ENCODE data around the gene EFNA3.
A peak's percentile ranks its signal among the peaks of the same experiment; 100 is the strongest.

EFNA3 gene

DNA sequence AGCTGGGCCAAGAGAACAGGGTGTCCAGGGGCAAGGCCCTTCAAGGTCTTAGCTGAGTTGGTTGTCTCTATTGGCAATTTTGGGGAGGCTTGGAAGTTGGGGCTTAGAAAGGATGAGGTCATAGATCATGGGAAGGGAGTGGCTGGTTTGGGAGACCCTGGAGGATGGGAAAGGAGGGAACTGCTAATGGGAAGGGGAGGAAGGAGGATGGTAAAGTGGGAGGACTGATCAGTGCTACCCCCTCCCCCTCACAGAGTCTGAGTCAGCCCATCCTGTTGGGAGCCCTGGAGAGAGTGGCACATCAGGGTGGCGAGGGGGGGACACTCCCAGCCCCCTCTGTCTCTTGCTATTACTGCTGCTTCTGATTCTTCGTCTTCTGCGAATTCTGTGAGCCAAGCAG, 10.0 kb upstream of the EFNA3 start:
- DNase-seq (ENCODE audit: low read depth), result no peak

DNA sequence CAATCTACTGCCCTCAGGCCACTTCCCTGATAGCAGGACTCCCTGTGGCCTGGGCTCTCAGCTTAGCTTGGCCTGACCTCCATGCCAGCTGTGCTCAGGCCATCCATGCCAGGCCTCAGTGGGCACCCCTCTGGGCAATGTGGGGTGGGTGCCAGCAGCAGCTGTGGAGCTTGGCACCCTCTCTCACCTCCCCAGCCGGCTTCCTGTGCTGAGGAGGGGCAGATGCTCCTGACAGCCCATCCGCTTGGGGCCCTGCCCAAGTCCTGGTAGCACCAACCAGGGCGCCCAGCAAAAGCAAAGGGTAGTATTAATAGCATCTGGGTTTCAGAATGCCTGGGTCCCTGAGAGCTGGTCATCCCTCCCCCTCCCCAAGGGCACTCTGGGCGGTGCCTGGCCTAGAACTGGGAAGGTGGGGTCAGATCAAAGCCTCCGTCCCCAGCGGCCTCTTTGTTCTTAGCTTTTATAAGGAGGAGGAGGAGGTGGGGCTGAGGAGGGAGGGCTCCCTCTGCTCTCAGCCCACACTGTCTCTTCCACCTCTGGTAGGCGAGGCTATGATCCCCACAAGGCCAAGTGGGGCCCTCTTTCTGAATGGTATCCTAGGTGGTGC, 9.0 kb upstream of the EFNA3 start:
- no peak for DNase-seq (ENCODE audit: low read depth)

DNA sequence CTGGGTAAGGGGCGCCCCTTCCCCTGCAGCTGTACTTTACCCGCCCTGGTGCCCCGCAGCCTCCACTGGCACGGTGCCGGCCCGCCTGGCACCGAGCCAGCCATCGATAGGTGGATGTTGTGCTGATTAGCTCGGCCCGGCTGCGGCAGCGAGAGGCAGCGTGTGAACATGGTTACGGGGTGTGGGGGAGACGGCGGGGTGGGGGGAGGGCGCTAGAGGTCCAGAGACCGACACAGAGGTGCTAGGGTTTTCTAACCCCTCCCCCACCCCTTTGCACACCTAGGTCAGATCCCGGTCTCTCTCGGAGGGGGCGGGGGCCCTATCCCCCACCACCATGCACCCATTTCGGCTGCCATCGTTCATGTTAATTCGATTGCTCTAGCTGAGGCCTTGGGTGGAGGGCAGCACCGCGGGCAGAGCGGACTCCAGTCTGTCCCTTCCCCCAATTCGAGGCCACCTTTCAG, 8.4 kb upstream of the EFNA3 start:
- DNase-seq (ENCODE audit: low read depth), result no peak

DNA sequence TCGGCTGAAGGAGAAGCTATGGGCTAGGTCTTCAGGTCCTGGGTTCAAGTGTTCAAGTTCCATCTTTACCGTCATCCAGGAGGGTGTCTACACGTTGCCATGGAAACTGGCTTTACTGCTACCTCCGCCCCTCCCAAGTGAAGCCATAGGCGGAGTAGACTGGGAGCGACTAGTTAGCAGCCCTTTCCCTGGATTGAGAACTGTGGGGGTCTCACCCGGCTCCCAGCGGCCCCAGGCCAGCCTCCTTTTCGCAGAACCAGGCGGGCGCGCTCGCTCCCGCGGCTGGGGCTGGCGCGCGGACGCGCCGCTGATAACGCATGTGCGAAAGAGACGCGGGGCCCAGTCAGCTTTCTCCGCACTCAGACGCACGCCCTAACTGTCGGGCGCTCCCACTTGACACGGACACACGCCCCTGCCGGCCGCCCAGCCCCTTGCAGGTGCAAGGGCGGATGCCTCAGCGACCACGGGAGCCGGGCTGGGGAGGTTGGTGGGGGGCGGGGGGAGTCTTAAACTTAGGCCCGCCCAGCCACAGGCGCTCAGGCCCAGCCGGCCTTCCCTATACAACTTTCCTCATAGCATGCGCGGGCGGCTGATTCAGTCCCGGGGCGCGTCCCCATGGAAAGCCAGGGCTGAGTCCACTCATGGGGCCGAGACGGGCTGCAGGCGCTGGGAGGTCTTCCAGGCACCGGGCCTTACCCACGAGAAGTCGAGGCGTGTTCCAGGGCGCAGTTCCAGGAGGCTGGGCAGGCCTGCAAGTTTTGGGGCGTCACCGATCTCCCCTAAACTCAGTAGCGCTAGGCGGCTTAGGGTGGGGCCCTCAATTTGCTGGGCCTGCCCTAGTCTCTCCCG, 7.7 kb upstream of the EFNA3 start:
- peak; percentile 85 for DNase-seq (ENCODE audit: low read depth)

DNA sequence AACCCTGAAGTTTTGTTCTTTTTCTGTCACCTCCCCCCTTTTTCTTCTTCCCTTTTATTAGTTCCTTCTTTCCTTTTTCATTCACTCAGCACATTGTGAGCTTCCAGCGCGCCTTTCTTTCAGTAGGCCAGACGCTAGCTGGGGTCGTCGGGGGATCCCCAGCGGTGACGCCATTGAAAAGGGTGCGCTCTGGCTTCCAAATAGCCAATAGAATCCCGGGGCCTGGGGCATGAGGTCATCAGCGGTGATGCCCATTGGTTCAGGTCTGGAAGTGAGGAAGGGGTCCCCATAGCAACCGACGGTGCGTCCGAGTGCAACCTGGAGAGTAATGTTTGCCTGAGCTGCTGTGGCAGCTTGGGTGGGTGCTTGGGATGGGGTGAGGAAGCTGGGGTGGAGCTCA, 6.9 kb upstream of the EFNA3 start:
- DNase-seq (ENCODE audit: low read depth), result no peak

DNA sequence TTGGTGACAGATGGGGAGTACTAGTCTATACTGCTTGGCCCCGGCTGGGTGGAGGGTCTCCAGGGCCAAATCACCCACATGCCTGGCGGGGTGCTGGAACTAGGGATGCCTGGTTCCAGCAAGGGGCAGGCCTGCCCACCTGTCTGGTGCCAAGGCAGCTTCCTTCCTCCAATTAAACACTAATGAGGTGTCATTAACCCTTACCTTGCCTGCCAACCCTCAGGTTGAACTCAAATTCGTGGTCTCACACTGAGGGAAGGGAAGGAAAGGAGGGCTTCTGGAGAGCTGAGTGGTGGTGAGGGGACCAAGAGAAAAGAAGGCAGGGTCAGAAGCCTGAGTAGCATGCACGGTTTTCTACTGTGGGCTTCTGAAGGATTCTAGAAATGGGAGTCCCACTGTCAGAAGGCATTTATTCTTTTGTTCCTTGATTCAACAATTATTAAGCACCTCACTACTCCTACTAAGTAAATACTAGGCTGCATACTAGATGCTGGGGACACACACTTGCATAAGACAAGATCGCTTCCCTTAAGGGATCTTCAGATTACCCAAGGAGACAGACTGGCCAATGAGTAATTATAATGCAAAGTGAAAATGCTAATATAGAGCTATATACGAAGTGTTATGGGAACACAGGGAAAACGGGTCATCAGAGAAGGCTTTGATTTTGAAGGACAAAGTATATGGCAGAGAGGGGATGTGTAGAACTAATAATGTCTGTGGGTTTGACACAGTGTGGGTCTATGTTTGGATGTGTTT, 5.9 kb upstream of the EFNA3 start:
- no peak for DNase-seq (ENCODE audit: low read depth)

DNA sequence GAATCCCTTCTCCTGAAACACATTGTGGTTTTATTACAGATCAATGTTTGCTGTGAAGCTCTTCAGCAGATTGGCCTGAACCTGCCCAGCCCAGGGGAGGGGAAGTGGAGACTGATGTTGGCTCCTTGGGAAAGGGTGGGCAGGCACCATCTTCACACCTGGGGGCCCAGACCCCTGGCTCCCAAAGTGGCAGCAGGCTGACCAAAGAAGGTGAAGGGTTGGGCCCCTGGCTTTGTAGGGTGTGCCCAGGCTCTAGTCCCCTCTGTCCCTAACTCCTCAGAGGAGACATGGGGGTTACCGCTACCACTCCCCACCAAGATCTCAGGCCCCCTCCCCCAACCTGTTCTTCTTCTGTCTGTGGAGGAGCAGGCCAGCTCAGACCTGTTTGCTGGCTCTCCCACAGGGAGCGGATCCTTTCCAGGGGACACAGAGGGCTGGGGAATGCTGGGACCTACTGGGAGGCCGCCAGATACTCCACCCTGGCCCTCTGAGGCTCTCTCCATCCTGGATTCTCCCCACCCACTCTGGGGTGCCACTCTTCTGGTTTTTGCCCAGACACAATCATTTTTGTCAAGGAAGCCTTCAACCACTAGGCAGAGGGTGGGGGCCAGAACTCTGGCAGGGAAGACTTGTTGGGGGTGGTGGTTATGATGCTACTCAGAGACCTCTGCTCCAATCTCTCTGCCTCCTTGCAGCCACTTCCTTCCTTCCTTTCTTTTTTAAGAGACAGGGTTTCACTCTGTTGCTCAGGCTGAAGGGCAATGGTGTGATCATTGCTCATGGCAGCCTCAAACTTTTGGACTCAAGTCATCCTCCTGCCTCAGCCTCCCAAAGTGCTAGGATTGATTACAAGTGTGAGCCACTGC, 5.0 kb upstream of the EFNA3 start:
- DNase-seq (ENCODE audit: low read depth), result no peak

DNA sequence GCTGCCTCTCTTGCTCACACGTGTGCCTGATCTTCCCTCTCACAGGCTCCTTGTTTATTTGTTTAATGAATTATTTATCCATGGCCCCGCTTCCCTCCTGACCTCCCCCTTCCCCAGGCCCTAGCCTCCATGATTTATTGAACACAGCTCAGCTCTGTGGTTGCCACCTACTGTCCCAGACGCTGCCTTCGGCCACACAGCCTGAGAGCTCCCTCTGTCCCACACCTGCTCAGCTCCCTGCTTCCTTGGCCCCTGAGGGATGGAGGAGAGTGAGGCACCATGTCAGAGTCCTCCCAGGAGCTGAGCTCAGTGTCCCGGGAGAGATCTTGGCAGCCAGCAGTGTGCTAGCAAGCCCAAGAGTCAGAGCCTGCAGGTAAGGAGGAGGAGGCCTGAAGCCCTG, 3.1 kb upstream of the EFNA3 start:
- no peak for DNase-seq (ENCODE audit: low read depth)

DNA sequence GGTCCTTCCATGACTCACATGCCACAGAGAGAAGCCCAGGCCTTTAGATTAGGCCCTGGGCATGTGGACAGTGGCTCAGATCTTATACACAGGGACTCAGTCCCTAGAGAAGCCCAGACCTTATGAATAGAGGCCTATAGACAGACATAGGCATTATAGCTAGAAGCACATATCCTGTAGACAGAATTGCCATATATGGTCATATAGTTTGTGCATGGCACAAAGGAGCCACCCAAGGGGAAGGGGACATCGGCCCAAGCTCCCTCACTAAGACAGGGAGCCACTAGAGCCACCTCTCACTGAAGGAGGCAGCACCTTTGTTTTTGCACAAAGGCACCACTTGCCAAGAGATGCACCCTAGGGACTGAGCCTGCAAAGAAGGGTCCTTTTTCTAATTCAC, 2.3 kb upstream of the EFNA3 start:
- DNase-seq (ENCODE audit: low read depth), result no peak

DNA sequence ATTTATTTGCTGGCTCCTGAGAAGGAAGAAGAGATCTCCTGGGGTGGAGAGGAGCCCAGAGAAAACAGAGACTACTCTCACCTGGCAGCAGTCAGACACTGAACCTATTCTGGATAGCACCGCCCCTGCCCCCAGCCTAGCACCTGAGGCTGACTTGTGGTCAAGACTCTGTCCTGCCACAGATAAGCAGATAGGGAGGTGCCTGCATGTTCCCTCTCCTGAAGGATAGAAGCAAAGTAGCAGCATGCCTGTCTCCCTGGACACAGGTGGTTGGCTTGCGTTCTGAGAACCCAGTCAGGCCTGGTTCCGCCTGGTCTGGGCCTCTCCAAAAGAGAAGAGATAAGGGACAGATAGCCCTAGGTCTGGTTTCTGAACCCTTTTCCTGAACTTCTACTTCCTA, 1.3 kb upstream of the EFNA3 start:
- DNase-seq (ENCODE audit: low read depth), result no peak

DNA sequence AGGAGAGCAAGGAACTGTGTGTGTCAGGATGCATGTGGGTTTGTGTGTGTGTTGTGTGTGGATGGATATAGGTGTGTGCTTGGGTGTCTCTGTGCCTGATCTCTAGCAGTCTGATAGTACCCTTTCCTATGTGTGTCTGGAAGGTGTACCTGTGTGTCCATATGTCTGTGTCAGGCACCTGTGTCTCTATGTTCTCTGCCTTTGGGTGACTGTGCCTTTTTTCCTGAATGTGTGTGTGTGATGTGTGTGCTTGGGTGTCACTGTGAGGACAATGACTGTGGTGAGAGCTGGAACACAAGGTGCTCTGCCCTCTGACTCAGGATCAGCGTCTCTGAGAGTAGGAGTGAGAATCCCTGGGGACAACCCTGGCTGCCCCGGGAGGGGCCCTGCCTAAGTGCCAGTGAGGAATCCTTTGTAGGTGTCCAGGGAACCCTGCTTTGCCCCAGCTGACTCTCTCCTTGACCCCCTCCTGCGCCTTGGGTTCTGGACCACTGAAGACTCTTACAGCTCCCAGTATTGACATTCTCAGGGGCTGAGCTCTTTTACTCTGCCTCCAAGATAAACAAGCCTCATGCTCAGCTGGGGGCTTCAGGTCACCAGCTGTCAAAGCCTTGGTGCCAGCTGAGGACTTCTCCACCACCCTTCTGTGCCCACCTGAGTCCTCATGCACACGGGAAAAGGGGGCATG, 735 bp upstream of the EFNA3 start:
- DNase-seq (ENCODE audit: low read depth), result no peak

DNA sequence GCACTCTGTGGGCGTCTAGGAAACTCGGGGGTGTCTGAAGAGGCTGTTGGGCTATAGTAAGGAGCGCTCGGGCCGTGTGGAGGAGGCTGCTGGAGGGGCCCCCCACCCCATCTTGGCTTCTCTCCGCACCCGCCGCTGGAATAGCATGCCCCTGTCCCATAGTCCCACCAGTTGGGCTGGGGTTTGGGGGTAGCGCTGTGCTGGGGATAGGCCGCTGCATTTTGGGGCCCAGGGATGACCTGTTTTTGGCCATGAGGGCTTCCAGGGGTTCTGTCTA, 511 bp downstream of the EFNA3 start:
- DNase-seq (ENCODE audit: low read depth), result no peak

DNA sequence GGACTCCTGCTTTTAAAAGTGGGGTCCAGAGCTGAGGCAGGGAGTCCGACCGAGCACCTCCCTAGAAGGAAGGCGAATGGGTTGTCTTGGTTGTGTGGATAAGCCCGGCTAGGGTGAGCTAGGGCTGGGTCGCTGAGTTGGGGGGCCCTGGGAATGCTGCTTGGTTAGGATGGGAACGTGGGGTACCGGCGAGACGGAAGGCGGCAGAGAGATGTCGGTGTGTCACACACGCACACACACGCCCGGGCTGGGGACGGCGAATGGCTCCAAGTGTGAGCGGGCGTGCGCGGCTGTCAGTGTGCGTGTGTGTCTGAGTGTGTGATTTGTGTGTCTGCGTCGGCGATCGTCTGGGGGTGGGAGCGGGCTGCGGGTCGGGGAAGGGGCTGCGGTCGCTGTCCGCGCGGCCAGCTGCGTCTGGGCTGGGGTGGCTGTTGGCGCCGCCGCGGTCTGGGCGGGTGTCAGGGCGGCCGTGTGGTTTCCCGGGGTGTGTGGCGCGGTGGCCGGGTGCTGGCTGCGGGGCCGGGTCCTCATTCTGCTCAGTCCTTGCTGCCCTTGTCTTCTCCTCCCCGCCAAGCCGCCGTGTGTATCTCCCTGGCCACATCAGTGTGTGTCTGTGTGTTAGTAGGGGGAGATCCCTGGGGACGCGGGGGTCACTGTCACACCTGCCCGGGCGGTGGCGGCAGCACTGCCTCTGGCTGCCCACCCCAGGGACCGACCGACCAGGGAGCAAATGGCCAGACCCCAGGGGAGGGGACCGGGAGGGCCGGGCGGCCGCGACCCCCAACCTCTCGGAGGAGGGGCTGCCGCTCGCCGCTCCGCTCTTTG, 1.1 kb downstream of the EFNA3 start:
- no peak for DNase-seq (ENCODE audit: low read depth)

DNA sequence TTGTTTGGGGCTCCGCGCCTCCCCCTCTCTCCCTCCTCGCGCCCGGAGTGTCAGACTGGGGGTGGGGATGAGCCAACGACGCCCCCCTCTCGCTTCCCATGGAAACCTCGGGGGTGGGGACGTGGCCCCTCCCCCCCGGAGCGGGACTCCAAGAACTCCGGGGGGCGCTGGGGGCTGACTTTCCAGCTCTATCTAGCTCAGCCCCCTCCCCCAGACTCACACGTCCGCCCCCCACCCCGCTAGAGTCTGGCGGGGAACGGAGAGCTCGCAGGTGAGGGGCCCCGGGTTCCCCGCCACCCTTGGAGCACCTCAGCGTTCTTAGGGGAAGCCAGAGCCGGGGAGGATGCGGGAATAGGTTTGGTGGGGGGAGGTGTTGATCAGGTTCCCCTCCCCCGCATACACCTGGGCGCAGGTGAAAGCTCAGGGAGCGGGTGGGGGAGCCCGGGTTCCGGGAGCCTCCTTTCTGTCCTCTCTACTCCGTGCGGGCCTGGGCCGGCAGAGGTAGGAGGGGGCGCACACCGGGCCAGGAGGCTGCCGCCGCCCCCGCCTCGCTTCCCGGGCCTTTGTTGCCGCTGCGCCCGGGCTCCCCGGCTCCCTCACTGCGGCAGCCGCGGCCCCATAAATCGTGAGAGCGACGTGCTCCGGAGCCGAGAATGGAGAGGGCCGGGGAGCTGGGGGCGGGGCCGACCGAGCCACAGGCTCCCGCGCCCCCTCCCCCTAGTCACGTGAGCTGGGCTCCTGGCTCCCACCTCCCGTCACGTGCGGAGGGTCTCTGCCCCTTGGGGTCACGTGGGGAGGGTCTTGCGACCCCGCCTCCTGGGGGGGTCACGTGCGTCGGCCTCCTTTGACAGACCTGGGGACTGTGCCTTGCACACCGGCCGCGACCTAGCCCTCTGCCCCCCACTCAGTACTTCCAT, 1.9 kb downstream of the EFNA3 start:
- DNase-seq (ENCODE audit: low read depth), result no peak

DNA sequence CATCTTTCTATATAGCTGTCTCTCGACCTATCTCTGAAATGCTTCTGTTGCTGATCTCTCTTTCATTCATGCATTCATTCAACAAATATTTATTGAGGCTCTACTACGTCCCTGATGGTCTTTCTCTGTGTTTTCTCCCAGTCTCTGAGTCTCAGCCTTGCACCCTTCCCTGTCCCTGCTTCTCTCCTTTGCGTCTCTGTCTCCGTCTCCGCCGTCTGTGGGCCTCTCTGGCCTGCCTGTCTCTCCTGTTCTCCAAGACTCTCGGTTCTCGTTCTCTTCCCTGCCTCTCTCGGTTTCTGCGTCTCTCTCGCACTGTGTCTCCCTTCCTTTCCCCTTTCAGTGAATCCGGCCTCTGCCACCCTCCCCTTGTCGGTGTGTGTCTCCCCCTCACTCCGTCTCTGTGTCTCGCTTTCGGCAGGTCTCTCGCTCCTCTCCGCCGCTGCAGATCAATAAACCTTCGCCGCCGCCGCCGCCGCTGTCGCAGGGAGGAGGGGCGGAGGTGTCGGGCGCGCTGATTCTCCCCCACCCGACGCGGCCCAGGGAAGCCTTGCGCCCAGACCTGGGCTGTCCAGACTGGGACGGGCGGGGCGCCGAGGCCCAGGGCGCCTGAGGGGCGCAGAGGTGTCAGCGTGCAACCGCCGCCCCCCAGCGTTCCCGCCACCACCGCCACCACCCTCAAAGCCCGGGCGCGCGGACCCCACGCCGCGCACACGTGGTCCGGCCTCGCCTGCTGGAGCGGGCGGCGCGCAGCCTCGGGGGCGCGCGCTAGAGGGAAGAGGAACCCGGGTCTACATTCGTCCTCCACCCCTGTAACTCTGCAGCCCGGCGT, 3.0 kb downstream of the EFNA3 start:
- no peak for DNase-seq (ENCODE audit: low read depth)

DNA sequence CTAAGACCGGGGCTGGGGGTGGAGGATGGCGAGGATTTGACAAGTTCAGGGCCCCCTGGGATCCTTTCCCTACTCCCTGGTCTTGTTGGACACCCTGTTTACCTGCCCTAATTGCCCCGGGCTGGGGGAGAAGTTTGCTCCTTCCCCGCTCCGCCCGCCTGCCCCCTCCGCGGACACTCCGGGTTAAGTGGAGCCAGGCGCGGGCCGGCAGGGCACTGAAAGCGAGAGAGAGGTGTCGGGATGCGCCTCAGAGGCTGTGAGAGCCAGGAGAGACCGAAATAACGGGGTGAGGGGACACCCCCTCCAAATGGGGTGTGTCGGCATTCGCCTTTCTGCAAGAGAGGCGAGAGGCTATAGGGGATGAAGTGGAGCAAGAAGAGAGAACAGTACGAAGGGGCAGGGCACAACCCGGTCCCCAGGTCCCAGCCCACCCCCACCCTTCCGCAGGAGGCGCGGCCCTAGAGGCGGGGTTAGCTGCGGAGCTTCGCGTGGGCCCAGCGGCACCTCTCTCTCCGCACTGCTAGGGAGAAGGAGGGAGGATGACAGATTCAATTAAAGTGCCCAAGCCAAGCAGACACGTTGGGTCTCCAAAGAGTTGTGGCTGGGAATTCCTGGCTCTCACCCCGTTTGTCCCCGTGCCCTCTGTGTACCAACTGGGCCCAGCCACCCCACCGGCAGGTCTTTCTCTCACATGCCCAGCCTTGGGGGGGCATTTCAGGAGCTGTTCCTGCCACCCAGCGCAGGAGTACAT, 3.8 kb downstream of the EFNA3 start:
- DNase-seq (ENCODE audit: low read depth), result no peak

DNA sequence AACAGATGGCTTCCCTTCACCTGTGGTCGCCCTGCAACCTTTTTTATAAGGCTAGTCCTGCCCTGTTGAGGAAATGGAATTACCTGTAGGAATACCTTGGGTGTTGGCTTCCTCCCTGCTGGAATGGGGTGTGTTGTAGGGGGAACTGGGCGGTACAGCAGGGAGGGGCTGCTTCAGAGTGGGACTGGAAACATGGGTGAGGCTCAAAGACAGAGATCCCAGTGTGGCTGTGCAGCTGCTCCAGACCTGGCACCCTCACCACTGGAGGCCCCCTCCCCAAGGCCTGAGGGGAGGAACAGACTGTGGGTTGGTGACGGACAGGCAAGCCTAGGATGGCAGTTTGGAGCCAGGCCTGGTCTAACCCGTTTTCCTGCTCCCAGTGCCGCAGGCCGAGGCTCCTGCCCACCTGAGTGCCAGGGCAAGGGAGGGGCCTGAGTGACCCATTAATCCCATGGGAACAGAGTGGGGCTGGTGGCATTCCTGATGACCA, 4.5 kb downstream of the EFNA3 start:
- DNase-seq (ENCODE audit: low read depth), result no peak

Data from iris pigment epithelial cell (primary cell).